SIG-M5 (cell line): ENCODE measurements around the gene OR14C36.
"Not testable (repeated sequence)": the region's sequence is repeated elsewhere in the genome, so short reads cannot be mapped to it uniquely, and the experiment has no call there.

Source experiments
- DNase-seq: peaks from one replicate; lab custom pipeline; 2025; lab: John Stamatoyannopoulos, UW

Gene OR14C36, protein sequence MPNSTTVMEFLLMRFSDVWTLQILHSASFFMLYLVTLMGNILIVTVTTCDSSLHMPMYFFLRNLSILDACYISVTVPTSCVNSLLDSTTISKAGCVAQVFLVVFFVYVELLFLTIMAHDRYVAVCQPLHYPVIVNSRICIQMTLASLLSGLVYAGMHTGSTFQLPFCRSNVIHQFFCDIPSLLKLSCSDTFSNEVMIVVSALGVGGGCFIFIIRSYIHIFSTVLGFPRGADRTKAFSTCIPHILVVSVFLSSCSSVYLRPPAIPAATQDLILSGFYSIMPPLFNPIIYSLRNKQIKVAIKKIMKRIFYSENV

DNA sequence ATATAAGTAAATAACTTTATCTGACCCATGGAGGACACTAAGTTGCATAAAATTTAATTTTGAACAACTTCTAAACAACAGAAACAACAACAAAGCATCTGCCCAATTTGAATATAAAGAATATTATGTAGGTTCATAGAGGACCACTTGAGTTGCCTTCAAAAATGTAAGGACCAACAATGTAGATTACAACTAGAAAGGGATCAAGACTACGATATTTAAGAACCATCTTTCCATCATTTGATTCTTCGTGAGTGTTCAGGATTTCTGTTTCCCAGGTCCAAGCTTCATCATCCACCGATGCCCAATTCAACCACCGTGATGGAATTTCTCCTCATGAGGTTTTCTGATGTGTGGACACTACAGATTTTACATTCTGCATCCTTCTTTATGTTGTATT lies at the start of gene OR14C36:
TSS of gene OR14C36 (plus strand) at position 301 of the 400 bp plus-strand sequence. CDS start at position 301, 0 bp downstream.
- no peak for DNase-seq

DNA sequence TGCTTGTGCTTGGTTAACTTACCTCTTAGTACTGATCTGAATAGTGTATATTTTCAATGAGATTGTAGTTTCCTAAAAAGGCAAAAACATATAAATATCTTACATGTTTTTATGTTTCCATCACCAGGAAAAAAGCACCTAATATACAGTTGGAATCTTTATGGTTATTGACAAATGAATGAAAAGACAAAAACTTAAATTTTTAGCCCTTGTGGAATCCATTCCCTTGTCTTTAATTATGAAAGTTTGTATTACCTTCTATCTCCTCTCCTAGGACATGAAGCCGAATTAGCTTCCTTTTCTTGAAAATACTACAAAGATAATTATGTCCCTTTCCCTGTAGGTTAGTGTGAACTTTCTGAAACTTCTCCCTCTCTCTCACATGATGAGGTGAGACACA lies 45.3 kb upstream of the OR14C36 start, which contains the start of gene OR2T12:
TSS of gene OR2T12 (minus strand) at position 101 of the 400 bp plus-strand sequence. CDS start 7,846 bp downstream, outside the sequence.
- DNase-seq = no peak

DNA sequence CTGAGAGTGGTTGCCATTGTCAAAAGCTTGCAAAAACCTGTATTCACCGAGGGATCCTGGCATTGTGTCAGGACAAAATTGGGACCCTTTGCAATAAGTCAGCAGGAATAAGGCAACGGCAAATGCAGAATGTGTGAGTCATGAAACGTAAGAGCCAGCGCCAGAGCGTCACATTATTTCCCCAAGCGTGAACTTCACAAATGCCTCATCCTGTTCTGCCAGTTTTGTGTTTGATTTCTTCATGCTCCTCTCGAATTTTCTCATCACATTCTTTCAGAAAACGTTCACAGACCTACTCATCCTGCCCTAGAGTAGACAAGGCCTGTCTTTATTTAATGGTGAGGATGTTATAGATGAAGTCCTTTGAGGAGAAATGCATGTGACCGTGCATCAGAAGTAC lies 42.9 kb upstream of the OR14C36 start:
- DNase-seq = not testable (repeated sequence)

DNA sequence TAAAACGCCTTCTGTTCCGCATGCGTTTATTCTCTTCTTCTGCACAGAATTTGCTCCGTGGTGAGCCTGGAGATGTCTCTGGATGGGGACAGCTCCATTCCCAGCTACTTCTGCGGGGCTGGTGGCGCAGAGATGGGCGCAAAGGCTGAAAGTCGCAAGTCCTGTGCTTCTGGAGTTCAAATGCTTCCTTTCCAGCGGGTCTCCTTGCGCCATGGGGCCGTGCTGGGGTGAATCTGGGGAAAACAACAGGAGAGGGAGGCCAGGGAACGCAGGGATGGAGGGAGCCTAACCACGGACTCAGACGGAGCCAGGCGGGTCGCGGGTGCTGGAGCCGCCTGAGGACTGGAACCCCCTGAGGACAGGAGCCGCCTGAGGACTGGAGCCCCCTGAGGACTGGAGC lies 42.5 kb upstream of the OR14C36 start:
- DNase-seq = no peak

DNA sequence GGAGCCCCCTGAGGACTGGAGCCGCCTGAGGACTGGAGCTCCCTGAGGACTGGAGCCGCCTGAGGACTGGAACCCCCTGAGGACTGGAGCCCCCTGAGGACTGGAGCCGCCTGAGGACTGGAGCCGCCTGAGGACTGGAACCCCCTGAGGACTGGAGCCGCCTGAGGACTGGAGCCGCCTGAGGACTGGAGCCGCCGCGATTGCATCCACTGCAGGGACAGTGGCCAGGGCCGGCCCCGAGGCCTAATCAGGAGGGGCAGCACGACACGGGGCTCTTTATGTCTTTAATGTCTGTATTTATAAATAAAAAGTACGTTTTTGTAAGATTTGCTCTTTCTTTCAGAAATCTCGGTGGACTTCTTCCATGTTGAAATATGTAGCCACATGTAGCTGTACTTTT lies 41.8 kb upstream of the OR14C36 start:
- not testable (repeated sequence) for DNase-seq

DNA sequence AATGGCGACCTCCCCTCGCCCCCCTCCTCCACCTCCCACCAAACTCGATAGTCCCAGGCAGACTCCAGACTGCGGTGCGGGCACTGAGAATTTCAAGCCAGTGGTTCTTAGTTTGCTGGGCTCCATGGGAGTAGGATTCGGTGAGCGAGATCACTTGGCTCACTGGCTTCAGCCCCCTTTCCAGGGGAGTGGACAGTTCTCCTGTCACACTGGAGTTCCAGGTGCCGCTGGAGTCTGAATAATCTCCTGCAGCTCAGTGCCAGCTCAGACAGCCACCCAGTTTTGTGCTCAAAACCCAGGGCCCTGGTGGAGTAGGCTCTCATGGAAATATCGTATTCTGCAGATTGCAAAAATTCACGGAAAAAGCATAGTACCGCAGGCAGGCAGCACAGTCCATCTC lies 31.8 kb upstream of the OR14C36 start:
- no peak for DNase-seq

DNA sequence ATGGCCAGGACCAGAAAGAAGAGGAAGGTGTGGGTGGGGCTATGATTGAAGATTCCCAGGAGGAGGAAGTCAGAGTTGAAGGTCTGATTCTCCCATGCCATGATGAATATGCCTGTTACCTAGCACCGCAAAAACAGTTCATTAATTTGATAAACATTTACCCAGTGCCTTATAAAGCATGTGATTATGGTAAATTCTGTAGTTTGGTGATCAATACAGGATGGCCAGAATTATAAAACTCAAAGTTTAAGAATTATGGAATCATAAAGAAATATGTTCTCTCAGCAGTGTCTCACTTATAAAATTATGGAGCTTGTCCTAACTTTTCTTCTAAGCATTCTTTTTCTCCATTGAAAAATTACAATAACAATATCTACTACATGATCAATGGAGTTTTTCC lies 24.1 kb upstream of the OR14C36 start, which contains the start of gene OR2M7:
TSS of gene OR2M7 (minus strand) at position 101 of the 400 bp plus-strand sequence. CDS start at position 101, 0 bp downstream.
- DNase-seq = no peak

DNA sequence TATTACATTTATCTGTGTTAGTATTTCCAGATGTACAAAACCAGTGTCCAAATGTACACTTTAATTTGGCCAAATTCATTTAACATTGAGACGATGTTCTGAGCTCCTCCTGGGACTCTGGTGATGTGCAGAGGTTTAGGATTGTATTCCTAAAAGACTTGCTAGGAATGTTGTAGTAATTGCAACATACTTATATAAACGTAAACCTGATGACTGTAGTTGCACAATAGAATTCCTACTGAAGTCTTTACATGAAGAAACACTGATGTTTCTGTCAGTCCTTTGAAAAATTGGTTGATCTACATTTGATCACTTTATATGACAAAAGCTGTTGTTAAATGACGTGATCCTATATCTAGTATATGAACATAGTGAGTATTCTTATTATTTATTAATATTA lies 5.1 kb upstream of the OR14C36 start:
- DNase-seq = no peak

DNA sequence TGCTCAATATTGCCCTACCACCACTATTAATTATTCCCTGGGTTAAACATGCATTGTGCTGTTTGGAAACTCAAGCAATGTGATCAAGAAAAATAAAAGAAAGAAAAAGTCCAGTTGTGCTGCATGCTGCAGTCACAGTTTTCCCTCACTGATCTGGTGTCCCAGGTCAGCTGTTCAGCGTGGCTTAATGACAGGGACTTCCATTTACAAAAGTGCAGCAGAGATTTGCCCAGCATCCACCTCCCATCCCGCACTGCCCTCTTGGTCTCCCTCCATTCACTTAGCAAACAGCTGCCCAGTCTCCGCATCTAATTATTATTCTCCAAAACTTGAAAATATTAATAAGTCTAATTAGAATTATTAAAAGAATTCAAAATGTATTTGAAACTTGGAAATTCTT lies 10.8 kb downstream of the OR14C36 start:
- DNase-seq = no peak

DNA sequence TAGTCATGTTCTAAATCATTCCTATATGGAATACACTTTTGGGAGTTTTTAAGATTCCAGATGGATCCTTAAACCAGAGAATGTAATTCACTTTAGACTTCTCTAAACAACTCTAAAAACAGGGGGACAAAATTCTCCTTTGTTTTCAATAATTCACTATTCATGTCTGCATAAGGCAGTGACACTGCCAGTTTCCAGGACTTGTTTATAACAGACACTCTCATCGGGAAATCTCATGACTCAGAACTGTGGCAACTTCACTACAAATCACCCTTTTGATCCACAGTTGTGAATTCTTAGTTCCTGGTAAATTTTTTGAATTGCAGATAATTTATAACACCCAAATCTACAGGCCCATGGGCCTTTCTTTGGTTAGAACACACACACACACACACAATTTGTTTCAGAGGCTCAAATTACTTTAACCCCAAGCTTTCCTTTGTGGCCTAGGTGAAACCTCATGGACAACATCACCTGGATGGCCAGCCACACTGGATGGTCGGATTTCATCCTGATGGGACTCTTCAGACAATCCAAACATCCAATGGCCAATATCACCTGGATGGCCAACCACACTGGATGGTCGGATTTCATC lies 12.6 kb downstream of the OR14C36 start, which contains the start of gene OR2T4:
TSS of gene OR2T4 (plus strand) at position 545 of the 595 bp plus-strand sequence. CDS start at position 545, 0 bp downstream.
- DNase-seq = no peak

DNA sequence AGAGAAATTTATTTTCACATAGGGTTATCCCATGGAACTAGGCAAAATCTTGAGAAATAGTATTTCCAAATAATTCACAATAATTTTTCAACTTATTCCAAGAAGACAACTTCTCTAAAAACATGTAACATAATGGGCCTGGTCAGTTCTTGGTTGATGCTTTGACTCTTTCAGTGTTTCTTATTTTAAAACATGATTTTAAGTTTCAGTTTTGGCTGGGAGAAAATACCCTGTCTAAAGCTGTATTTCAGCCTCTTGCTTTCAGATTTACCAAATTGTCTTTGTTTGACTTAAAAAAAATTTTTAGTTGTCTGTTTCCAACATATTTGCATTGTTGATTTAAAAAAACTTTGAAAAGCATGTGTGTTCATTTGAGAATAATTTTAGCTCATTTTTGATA lies 18.0 kb downstream of the OR14C36 start:
- no peak for DNase-seq

DNA sequence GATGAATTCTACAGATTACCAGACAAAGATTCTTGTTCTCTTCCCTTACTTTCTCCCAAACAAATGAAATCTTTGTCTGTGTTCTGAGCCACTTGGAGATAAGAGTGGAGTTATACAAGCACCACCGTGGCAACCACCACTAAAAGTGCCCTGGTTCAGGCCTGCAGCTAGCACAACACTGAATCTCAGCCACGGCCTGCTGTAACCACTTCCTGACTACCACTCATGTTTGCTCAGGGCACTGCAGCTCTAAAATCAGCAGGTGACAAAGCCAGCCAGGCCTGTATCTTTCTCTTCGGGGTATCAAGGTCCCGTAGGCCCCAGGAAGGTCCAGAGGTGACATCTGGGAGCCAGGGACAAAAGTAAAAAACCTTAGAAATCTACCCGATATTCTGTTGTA lies 23.8 kb downstream of the OR14C36 start:
- DNase-seq = no peak

DNA sequence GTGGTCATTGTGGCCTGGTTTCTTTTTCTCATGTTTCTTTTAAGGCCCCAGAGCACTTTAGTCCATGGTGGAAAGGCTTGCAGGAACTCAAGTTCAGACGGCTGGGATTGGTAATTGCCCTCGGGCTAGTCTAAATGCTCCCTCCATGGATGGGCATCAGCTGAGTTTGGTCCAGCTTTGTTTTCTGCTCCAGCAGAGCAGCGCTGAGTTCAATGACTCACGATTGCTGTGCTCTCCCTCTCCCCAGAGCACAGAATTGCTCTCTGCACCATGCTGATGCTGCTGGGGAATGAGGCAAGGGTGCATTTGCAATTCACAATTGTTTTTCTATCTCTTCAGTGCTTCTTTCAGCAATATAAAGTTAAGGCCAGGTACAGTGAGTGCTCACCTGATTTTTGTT lies 25.2 kb downstream of the OR14C36 start:
- DNase-seq = no peak

DNA sequence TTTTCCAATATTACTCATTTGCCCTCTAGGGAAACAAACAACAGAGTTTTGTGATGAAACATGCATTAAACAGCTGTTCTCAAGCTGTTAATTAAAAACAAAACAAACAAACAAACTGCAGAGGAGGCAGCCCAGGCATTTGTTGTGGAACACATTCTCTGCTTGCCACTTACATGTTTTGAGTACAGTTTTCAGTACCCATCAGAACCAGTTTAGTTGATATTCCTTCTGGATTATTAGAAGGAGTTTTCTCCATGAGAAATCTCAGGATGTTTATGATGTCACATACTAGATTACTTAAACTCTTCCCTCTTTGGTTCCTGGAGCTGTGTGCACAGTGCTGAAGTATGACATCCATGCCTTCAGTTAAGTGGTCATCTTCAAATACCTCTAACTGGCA lies 26.9 kb downstream of the OR14C36 start, which contains the start of gene OR2T6:
TSS of gene OR2T6 (plus strand) at position 301 of the 400 bp plus-strand sequence. CDS start 11,863 bp downstream, outside the sequence.
- no peak for DNase-seq

DNA sequence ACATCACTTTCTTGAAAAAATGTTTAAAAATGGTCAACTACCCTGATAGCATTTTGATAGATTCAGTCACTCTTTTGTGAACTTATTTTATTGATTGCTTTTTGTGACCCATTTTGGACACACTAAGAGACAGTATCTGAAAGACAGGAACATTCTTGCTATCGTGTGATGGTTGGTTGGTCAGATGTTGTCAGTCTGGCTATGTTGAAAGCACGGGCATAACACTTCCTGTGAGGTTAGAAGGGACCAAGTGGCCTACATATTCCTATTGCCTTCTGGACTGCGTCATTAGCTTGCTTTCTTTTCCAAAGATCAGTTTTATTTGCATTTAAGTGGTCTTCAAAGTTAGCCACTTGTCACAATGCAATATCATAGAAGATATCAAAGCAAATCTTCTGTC lies 28.3 kb downstream of the OR14C36 start:
- DNase-seq = no peak

DNA sequence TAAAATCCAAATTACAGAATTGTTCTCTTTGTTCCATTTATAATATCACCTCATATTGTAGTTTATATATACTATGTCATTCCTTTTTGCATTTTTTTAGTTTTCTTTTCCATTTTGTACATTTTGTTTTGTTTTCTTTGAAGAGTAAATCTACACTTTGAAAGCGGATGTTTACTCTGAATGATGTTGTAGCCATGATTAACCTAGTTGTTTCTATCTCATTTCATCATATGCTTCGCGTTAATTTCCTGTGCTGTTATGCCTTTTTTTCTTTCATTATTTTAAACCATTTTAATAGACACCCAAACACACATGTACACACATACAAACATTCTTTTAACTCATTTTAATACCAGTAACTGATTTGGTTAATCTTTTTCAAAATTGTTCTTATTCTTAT lies 32.3 kb downstream of the OR14C36 start:
- DNase-seq = no peak

DNA sequence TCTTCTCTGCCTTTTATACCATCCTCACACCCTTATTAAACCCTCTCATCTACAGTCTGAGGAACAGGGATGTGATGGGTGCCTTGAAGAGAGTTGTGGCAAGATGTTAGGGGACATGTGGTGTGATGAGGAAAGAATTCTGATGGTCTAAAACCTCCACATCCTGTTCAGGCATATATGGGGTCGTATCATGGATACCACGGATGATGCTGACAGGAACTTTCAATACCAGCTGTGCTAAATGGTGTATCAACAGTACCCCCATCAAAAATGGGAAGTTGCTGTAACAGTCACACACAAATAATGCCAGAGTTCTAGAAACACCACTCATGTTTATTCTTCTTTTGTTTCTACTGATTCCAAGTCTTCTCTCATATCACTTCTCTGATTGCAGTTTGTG lies 39.9 kb downstream of the OR14C36 start:
- no peak for DNase-seq

DNA sequence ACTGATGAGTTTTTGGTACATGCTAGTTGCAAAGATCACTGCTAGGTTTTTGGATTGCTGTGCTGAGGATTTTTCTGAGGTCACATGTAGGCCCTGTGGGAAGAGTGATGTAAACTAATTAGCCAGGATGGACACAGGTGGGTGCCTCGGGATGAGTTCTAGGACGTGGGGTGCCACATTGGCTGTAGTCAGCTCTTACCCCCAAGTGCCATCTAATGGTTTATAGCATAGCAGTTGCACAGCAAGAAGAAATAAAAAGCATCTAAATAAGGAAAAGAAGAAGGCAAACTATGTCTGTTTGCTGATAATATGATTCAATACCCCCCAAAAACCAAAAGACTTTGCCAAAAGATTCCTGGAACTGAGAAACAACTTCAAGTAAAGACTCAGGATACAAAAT lies 44.5 kb downstream of the OR14C36 start:
- no peak for DNase-seq
